Karpas-422 (cell line): ENCODE data around the gene RPRD1A. TPM values are rescaled to one million over a fixed set of nuclear protein-coding genes. Genes with fewer than 3 reads are reported as not detected.
"Not testable (repeated sequence)": the region's sequence is repeated elsewhere in the genome, so short reads cannot be mapped to it uniquely, and the experiment has no call there.

Experiments
- DNase-seq: peaks from one replicate; pipeline ENCODE4 v3.0.0-alpha.2; 2015
- H2AFZ ChIP-seq: fragments of 200-600 bp; sonication (generic); 2 replicates; pipeline ENCODE4 v1.6.1; 2014; ENCODE audit warnings: antibody characterized with exemption, low read length, mixed read lengths
- H3K27ac ChIP-seq: fragments of 200-600 bp; sonication (generic); 2 replicates; pipeline ENCODE4 v1.5.1; 2014; ENCODE audit warnings: mild to moderate bottlenecking, low read length, moderate library complexity
- H3K27me3 ChIP-seq: fragments of 200-600 bp; sonication (generic); 2 replicates; pipeline ENCODE4 v1.6.1; 2014; ENCODE audit warnings: low read length, mixed read lengths
- H3K36me3 ChIP-seq: fragments of 200-600 bp; sonication (generic); 2 replicates; pipeline ENCODE4 v1.6.1; 2014; ENCODE audit warnings: low read length, mixed read lengths; ENCODE audit not compliant: insufficient read depth
- H3K4me1 ChIP-seq: fragments of 200-600 bp; sonication (generic); 2 replicates; pipeline ENCODE4 v1.6.1; 2014; ENCODE audit warnings: mild to moderate bottlenecking, low read length, mixed read lengths
- H3K4me2 ChIP-seq: fragments of 200-600 bp; sonication (generic); 2 replicates; pipeline ENCODE4 v1.6.1; 2014; ENCODE audit warnings: low read length, low read depth, mild to moderate bottlenecking; ENCODE audit not compliant: poor library complexity, severe bottlenecking
- H3K4me3 ChIP-seq: fragments of 200-600 bp; sonication (generic); 2 replicates; pipeline ENCODE4 v1.5.1; 2014; ENCODE audit warnings: mild to moderate bottlenecking, antibody characterized with exemption, low read length, mixed read lengths
- H3K79me2 ChIP-seq: fragments of 200-600 bp; sonication (generic); 2 replicates; pipeline ENCODE4 v1.6.1; 2014; ENCODE audit warnings: mild to moderate bottlenecking, low read length, mixed read lengths
- H3K9ac ChIP-seq: fragments of 200-600 bp; sonication (generic); 2 replicates; pipeline ENCODE4 v1.6.0; 2014; ENCODE audit warnings: low read length
- H3K9me2 ChIP-seq: fragments of 200-600 bp; sonication (generic), shearing (Covaris generic); replicated peaks from 2 replicates; pipeline ENCODE4 v1.6.0; 2014; ENCODE audit warnings: mild to moderate bottlenecking, low read length, moderate library complexity; ENCODE audit not compliant: insufficient read depth
- H3K9me3 ChIP-seq: fragments of 300-700, 200-600 bp; sonication (generic); 2 replicates; pipeline ENCODE4 v1.6.1; 2014; ENCODE audit warnings: low read length, mixed read lengths
- H4K20me1 ChIP-seq: fragments of 200-600 bp; sonication (generic); 2 replicates; pipeline ENCODE4 v1.6.1; 2014; ENCODE audit warnings: mild to moderate bottlenecking, antibody characterized with exemption, low read length, low read depth; ENCODE audit not compliant: insufficient read depth
- total RNA-seq: library from RNA; depleted of rRNA; stranded (reverse); fragments of >200 nt; shearing (Covaris generic); gene quantifications from 2 replicates; pipeline ENCODE4 v1.2.3, GENCODE V29; 2014; ENCODE audit warnings: low replicate concordance

The RPRD1A gene
- total RNA-seq, 1 experiment from 2014 or later, result 85.5 TPM

DNA sequence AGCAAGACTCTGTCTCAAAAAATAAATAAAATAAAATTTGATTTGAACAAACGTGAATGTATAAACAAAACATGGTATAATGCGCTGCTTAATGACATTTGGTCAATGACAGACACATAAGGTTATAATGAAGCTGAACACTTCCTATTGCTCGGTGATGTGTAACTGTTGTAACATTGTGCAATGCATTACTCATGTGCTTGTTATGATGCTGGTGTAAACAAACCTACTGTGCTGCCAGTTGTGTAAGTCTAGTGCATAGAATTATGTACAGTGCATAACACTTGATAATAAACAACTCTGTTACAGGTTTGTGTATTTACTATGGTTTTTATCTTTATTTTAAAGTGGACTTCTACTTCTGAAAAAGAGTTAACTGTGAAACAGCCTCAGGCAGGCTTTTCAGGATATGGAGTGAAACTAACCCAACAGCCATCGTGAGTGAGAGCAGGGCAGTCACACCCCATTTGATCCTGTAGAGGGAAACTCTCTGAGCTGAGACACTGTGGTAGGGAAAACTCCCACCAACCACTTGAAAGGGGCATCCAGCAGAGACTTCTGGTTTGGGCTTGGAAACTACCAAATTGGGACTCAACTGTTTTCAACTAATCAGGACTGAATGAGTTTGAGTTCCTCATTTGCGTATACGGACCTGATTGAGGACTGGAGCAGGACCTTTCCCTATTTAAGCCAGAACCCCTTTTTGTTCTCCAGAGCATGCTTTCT, 8.7 kb upstream of the RPRD1A start:
- H3K9me2 ChIP-seq, result no peaks in the 10 kb centered on the region
- peaks cover 6% of the 10 kb centered on the region; the same call in 1 of the 2 replicates for H3K9me3 ChIP-seq
- H3K27ac ChIP-seq, result no peak overlapping the region
- H2AFZ ChIP-seq, result no peak overlapping the region
- no peak overlapping the region for H3K9ac ChIP-seq
- H3K4me3 ChIP-seq, result no peak overlapping the region
- no peak overlapping the region for H3K4me2 ChIP-seq
- H3K27me3 ChIP-seq, result no peaks in the 10 kb centered on the region; the same call in 1 of the 2 replicates
- no peaks in the 10 kb centered on the region for H4K20me1 ChIP-seq
- no peak for DNase-seq
- H3K4me1 ChIP-seq, result no peaks in the 10 kb centered on the region
- no peaks in the 10 kb centered on the region for H3K79me2 ChIP-seq
- no peaks in the 10 kb centered on the region for H3K36me3 ChIP-seq

DNA sequence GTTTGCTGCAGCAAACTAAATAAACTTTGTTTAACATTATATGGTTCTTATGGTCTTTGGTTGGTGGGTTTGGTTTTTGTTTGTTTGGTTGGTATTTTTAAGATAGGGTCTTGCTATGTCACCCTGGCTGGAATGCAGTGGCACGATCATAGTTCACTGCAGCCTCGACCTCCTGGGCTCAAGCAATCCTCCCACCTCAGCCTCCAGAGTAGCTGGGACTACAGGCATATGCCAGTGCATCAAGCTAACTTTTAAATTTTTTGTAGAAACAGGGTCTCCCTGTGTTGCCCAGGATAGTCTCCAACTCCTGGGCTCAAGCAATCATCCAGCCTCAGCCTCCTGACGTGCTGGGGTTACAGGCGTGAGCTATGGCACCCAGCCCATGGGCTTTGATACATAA, 7.1 kb upstream of the RPRD1A start:
- H3K27ac ChIP-seq, result no peak overlapping the region

DNA sequence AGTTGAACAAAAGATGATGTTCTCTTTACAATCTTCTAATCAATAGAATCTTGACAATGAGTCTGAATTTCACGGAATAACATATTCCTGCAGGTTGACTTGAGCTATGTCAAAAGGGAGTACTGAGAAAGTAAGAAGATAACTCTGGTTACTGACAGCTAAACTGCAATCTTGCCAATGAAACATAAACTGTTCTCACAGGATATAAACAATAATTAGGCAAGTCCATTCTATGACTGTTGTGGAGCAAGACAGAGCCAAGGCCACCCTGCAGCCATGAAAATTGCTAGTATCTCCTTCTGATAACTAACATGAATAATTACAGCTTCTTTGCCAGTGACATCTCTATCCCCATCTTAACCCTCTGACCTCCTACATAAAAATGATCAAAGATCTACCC, 6.3 kb upstream of the RPRD1A start:
- Histone ChIP-seq H2AFZ (no peak overlapping the region), H3K36me3 (no peaks in the 10 kb centered on the region), H3K79me2 (no peaks in the 10 kb centered on the region), H3K9ac (no peak overlapping the region), H4K20me1 (no peaks in the 10 kb centered on the region), H3K4me1 (no peaks in the 10 kb centered on the region), H3K27ac (no peak overlapping the region), H3K4me3 (no peak overlapping the region), H3K4me2 (no peak overlapping the region), H3K27me3 (no peaks in the 10 kb centered on the region), H3K9me2 (no peaks in the 10 kb centered on the region), H3K9me3 (no peaks in the 10 kb centered on the region)
- DNase-seq, result no peak

More for the DNA sequence above, 7.1 kb upstream of the RPRD1A start:
- H3K9ac ChIP-seq, result no peak overlapping the region
- H3K36me3 ChIP-seq, result no peaks in the 10 kb centered on the region
- no peaks in the 10 kb centered on the region for H3K4me1 ChIP-seq
- H3K9me2 ChIP-seq, result no peaks in the 10 kb centered on the region
- no peak overlapping the region for H3K4me2 ChIP-seq
- H2AFZ ChIP-seq, result no peak overlapping the region
- H4K20me1 ChIP-seq, result no peaks in the 10 kb centered on the region
- H3K4me3 ChIP-seq, result no peak overlapping the region
- no peak for DNase-seq
- H3K27me3 ChIP-seq, result no peaks in the 10 kb centered on the region; the same call in 1 of the 2 replicates
- no peaks in the 10 kb centered on the region for H3K79me2 ChIP-seq
- no peaks in the 10 kb centered on the region for H3K9me3 ChIP-seq

DNA sequence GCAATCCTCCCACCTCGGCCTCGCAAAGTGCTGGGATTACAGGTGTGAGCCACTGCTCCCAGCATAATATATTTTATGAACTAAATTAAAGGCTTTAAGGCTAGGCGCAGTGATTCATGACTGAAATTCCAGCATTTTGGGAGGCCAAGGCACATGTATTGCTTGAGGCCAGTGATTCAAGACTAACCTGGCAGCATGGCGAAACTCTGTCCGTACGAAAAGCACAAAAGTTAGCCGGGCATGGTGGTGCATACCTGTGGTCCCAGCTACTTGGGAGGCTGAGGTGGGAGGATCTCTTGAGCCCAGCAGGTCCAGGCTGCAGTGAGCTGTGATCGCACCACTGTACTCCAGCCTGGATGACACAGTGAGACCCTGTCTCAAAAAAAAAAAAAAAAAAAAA, 5.0 kb upstream of the RPRD1A start:
- not testable (repeated sequence) for H3K4me1 ChIP-seq, H3K9ac ChIP-seq, H3K79me2 ChIP-seq, H3K9me2 ChIP-seq, H3K36me3 ChIP-seq, H3K4me2 ChIP-seq, H3K27ac ChIP-seq, DNase-seq, H3K9me3 ChIP-seq, H3K27me3 ChIP-seq, H3K4me3 ChIP-seq, H2AFZ ChIP-seq, H4K20me1 ChIP-seq

DNA sequence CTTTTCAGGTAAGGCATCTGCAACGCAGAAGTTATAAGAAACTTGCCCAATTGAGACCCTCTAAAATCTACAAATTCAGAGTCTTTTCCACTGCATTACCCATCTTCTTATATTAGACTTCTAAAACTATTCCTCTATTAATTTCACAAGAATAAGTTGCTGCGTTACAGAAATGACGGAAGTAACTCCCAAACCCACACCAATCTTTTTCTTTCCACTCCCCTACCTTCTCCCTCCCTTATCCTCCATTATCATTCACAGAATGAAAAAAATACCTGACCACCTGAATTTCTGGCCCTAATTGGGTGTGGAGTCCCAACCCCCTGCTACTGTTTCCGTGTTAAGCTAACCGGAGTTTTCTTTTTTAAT, 689 bp downstream of the RPRD1A start:
- Histone ChIP-seq H3K9me2 (no peaks in the 10 kb centered on the region), H3K4me2 (peak overlapping the region; percentile 84), H3K4me1 (peaks cover 36% of the 10 kb centered on the region), H4K20me1 (peaks cover 22% of the 10 kb centered on the region), H3K79me2 (peaks cover 57% of the 10 kb centered on the region), H3K9ac (peak overlapping the region; percentile 88), H3K9me3 (no peaks in the 10 kb centered on the region), H2AFZ (0 out of 2 replicates have a peak overlapping the region, but pooled peaks have one; percentile 52), H3K27me3 (no peaks in the 10 kb centered on the region), H3K27ac (peak overlapping the region; percentile 59), H3K36me3 (peaks cover 18% of the 10 kb centered on the region), H3K4me3 (peak overlapping the region; percentile 88)
- DNase-seq, result peak; percentile 60

DNA sequence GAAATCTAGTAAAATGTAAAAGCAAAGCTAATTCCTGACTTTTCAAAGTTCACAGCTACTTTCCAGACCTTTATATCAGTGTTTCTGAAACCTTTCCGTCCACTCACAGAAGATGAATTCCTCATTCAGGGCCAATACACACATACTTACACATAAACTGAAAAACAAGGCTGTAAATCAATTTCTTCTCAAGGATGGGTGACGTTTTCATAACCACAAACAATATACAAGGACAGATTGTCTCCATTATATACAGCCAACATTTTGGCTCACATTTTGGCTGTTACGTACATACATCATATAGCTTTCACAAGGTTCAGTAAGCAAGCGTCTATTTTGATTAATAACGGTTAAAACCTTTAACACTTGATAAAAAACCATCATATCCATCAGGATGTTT, 1.4 kb downstream of the RPRD1A start:
- Histone ChIP-seq H3K27ac (peak overlapping the region; percentile 59), H3K36me3 (peaks cover 18% of the 10 kb centered on the region), H3K4me2 (peak overlapping the region; percentile 84), H3K4me1 (peaks cover 42% of the 10 kb centered on the region), H2AFZ (no peak overlapping the region), H3K9me3 (no peaks in the 10 kb centered on the region), H4K20me1 (peaks cover 26% of the 10 kb centered on the region), H3K27me3 (no peaks in the 10 kb centered on the region), H3K9me2 (no peaks in the 10 kb centered on the region), H3K79me2 (peaks cover 64% of the 10 kb centered on the region), H3K4me3 (peak overlapping the region; percentile 88), H3K9ac (peak overlapping the region; percentile 88)
- DNase-seq, result peak; percentile 48

DNA sequence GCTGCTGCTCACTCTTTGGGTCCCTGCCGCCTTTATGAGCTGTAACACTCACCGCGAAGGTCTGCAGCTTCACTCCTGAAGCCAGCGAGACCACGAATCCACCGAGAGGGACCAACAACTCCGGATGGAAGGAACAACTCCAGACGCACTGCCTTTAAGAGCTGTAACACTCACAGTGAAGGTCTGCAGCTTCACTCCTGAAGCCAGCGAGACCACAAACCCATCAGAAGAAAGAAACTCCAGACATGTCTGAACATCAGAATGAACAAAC, 2.6 kb downstream of the RPRD1A start:
- H3K9ac ChIP-seq, DNase-seq: not testable (repeated sequence)
- peaks cover 18% of the 10 kb centered on the region for H3K36me3 ChIP-seq

DNA sequence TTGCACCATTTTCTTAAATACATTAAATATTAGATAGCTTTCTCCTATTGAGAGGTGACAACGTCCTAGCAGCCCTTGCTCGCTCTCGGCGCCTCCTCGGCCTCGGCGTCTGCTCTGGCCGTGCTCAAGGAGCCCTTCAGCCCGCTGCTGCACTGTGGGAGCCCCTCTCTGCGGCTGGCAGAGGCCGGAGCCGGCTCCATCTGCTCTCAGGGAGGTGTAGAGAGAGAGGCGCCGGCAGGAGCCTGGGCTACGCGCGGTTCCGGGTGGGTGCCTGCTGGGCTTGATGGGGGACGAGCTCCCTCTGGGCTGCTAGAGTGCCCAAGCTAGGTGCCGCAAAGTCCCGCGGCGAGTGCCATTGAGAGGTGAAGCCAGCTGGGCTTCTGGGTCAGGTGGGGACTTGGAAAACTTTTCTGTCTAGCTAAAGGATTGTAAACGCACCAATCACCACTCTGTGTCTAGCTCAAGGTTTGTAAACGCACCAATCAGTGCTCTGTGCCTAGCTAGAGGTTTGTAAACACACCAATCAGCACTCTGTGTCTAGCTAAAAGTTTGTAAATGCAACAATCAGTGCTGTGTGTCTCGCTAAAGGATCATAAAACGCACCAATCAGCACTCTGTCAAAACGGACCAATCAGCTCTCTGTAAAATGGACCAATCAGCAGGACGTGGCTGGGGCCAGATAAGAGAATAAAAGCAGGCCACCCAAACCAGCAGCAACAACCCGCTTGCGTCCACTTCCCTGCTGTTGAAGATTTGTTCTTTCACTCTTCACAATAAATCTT, 3.1 kb downstream of the RPRD1A start:
- Histone ChIP-seq H3K9me2 (no peaks in the 10 kb centered on the region), H3K36me3 (peaks cover 18% of the 10 kb centered on the region), H3K4me2 (no peak overlapping the region), H2AFZ (no peak overlapping the region), H3K4me1 (peaks cover 58% of the 10 kb centered on the region), H3K4me3 (no peak overlapping the region), H3K9me3 (no peaks in the 10 kb centered on the region), H3K27me3 (no peaks in the 10 kb centered on the region), H4K20me1 (peaks cover 26% of the 10 kb centered on the region), H3K79me2 (peaks cover 81% of the 10 kb centered on the region), H3K27ac (no peak overlapping the region), H3K9ac (no peak overlapping the region)
- no peak for DNase-seq

More for the DNA sequence above, 2.6 kb downstream of the RPRD1A start:
- Histone ChIP-seq H4K20me1 (peaks cover 26% of the 10 kb centered on the region), H3K4me2 (peak overlapping the region; percentile 84), H3K4me1 (peaks cover 55% of the 10 kb centered on the region), H3K79me2 (peaks cover 76% of the 10 kb centered on the region)
- not testable (repeated sequence) for H3K9me2 ChIP-seq, H2AFZ ChIP-seq, H3K4me3 ChIP-seq, H3K27me3 ChIP-seq, H3K27ac ChIP-seq, H3K9me3 ChIP-seq
